Measurements from ENCODE around the gene GRM7.

The GRM7 gene

GRCh38 chr3:6985848-6986247, 124.9 kb downstream of the GRM7 start:
- FAIRE-seq: no peak

DNA sequence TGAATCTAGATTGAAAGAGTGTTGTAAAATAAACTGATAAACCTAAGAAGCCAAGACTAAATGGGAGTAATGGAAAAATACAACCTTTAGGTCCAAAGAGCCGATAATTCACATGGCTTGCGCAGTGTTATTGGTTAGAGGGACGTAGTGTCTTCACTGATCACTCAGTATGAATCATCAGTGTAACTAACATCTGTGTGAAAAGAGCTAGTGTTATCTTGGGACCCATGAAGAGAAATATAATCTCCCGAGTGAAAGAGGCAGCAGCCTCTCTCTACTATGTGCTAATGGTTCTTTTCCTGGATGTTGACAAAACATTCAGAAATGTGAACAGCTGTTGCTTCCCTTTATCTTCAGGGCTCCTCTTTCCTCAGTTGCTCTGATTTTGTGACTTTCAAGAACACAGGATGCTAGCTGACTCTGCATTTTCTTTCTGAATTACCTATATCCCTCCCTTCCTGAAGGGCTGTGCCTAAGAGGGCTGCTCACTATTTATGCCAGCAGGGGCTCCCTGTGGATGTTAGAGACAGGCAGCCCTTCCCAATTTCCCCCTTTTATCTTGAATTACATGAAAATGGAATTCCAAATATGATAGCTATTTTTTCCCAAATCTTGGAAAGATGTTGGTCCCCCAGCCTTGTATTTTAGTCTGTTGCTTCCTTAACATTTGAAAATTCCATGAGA, 128.8 kb downstream of the GRM7 start:
- no peak for FAIRE-seq

DNA sequence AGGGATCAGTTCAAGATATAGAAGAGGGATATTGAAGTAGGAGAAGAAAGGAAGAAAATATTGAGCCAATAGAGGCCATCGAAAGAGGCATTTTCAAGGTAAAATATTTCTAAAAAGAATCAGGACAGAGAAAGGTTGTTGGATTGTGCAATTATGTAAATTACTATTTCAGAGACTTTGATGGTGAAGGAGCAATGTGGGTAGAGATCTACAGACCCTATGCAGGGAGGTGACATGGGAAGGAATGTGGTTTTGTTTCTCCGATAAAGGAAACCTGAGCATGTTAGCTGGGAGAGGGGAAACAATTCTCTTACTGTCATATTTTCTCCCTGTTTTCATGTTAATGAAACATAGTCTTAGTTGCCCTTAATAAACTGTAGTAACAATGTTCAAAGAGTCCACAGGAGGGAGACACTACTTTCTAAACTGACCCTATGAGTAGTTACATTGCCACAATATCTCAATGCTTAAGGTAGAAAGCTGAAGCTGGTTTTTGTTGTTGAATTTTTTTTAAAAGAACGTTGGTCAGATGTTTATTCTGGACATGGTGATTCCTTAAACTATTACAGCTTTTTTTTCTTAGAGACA, 133.3 kb downstream of the GRM7 start:
- FAIRE-seq: no peak

GRCh38 chr3:7000501-7000900, 139.6 kb downstream of the GRM7 start:
- FAIRE-seq: no peak

GRCh38 chr3:7001370-7001769, 140.5 kb downstream of the GRM7 start:
- no peak for FAIRE-seq

DNA sequence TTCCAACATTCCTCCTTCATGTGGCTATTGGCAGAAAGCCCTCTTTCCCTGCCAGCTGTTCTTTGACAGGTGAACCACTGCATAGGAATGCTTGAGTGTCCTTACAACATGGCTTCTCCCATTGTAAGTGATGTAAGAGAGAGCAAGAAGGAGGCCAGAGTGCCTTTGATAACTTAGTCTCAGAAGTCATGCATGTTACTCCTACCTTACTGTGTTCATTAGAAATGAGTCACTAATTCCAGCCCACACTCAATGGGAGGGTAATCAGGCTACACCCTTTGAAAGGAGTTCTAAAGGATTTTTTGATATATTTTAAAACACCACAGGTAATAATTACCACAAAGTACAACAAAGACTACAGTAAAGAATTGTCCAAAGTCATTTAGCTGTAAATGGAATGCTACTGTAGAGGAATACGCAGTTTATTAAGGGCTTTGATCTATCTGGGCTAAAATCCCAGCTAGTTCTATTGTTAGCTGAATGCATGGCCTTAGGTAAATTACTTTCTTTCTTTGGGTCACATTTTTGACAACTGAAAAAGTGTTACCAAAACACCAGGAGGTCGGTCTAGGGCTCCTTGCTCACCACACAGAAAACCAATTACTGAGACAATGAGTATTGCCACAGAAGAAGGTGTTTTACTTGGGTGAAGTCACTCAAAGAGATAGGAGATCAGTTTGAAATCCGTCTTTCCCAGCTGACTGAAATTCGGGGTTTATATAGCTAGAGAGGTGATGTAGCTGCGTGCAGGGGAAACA, 154.9 kb downstream of the GRM7 start:
- no peak for FAIRE-seq

DNA sequence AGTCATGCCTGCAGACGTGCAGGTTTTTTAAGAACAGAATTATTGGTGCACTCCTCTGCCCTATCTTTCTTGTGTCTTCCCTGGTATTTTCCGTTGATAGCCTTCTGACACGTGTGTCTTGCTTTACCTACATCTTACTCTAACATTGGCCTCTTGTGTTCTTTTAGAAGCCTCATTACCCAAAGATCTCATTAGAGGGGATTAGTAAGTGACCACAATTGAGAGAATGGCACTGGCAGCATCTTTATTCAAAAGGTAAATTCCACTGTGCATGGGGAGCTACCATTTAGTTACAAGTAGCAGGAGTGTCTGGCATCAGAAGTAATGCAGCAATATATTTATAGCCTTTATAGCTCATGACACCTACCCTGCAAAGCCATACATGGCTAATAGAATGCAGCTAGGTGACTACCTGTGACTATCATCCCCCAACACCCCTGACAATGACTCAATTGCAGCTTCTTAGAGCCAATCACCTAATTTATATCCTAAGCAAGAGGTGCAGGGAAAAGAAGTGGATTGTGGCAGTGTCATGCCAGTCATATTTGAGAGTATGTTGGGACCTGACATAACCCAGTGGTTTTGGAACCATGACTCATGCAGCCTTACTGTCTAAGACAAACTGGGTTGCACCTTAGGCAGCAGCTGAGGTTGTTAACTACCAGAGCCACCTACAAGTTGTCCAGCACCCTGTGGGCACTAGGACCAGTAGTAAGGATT, 164.8 kb downstream of the GRM7 start:
- no peak for FAIRE-seq

DNA sequence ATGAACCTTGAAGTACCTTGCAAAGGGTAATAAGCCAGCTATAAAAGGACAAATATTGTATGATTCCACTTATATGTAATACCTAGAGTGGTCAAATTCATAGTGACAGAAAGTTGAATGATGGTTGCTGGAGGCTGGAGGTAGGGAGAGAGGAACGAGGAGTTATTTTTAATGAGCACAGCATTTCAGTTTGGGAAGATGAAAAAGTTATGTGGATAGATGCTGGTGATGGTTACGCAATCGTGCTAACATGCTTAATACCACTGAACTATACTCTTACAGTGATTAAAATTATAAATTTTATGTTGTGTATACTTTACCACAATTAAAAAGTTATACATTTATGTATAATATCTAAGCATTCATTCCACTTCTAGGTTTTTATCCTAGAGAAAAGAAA, 168.6 kb downstream of the GRM7 start:
- FAIRE-seq: no peak

DNA sequence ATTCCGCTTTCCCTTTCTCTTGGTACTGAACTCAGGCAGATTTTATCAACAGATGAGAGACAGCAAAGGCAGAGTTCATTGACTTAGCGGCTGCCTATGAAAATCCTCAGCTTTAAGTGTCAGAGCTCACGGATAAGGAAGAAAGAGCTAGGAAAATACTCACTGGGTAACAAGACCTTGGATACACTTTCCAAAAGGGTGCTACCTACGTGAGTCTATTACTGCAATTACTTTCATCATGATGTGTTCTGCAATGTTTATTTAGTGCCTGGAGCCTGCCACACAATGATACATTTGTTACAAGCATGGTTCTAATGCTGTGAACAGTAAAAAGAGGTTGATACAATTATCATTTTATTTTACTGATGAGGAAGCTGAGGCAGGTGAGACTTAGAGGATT, 177.5 kb downstream of the GRM7 start:
- FAIRE-seq: no peak

GRCh38 chr3:7062714-7063113, 201.8 kb downstream of the GRM7 start:
- FAIRE-seq: no peak

- no peak for FAIRE-seq
Observed at GRCh38 chr3:7070461-7070860, 209.5 kb downstream of the GRM7 start.

DNA sequence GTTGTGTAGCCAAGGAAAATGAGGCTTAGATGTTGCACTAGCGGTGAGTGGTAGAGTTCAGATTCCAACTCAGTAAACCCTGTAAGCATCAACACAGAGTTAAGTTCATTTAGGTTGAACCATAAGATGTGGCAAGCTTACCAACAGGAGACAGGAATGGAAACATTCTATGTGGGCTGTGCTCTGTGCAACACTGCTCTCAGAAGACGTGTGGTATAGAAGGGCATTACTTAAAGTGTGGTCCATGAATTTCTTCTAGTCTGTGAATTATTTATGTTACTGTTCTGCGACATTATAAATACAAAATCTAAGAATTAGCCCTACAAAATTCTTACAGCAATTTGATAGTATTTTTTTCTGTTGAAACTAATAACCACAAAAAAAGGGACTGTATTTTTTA, 213.3 kb downstream of the GRM7 start:
- no peak for FAIRE-seq

- FAIRE-seq: no peak
Observed at GRCh38 chr3:7075117-7075516, 214.2 kb downstream of the GRM7 start.

DNA sequence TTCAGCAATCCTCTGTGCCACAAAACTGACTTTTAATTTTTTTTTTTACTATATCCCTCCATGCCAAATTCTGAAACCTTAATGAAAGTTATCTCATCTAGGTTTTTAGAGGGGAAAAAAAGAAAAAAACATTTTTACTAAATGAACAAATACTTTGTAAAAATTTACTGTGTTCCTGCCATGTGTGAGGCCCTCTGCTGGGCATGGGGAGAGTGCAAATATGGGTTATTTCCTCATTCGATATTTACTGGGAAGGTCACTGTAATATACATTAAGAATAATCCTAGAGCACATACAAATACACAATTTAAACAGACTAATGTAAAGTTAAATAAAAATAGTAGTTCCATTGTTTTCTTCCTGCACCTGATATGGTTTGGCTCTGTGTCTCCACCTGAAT, 215.0 kb downstream of the GRM7 start:
- no peak for FAIRE-seq

DNA sequence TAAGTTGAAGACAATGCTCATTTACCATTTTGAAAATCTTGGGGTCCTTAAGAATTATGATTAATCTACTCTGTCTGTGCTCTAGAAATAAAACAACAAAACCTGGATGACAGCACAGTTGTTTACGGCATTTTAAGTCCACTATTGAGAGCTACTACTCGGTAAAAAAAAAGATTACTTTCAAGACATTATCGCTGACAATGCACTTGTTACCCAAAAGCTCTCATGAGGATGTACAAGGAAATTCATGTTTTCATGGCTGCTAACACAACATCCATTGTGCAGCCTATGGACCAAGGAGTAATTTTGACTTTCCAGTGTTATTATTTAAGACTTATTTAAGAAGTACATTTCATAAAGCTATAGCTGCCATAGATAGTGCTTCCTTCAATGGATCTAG, 221.3 kb downstream of the GRM7 start:
- FAIRE-seq: no peak

DNA sequence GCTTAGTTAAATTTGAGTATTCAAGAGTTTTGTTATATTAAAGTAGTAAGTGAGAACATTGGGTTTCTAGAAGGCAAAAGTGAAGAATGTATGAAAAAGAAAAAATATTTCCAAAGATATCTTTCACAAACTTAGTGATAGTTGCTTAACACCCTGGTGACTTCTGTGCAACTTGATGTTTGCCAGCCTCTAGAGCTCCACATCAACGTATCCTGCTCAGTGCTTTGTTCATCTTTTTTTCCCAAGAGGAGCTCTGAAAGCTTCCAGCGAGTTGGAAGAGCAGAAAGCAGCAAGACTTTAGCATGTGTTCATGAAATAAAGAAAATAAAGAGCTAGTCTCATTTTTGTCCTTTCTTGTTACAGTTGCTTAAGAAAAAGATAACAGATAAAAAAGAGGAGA, 225.5 kb downstream of the GRM7 start:
- no peak for FAIRE-seq

DNA sequence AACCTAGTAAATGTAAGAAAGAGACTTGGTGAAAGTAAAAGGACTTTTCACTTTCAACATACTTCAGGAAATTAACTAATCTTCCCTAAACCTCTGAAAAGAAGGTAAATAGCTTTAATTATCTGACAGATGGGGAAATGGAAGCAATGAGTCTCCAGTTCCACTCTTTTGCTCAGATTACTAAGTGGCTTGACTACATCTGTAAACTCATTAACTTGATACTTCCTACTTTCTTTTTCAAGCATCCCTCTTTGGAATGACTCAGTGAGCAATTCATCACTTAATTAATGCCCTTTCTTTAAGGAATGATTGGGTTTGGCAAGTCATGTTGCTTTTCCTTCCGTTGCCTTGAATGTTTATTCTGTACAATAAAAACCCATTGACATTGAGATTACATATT, 234.2 kb downstream of the GRM7 start:
- no peak for FAIRE-seq

GRCh38 chr3:7100136-7100535, 239.2 kb downstream of the GRM7 start:
- no peak for FAIRE-seq

GRCh38 chr3:7106635-7107034, 245.7 kb downstream of the GRM7 start:
- no peak for FAIRE-seq

DNA sequence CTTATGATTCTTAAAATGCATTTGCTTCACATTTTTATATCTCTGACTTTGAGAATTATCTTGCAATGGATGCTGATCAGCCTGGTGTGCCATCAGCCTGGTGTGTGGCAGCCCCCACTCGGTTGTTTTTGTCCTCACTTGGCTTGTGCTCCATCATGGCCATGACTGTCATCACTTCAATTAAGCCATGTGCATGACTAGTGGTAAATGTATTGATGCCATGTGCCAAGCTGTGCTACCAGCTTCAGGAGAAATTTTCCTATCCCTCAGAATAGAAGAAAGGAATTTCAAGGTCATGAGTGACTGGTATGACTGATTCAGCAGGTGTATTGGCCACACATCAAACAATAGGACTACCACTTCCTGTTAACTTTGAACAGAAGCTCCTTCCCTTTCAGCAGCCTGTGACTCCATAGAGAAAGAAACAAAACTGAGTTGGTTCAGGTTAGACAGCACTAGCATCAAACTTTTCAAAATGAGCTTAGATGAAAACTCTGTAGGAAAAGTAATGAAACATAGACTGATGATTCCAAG, 251.7 kb downstream of the GRM7 start:
- no peak for FAIRE-seq

GRCh38 chr3:7144697-7145308, 283.9 kb downstream of the GRM7 start:
- no peak for FAIRE-seq

DNA sequence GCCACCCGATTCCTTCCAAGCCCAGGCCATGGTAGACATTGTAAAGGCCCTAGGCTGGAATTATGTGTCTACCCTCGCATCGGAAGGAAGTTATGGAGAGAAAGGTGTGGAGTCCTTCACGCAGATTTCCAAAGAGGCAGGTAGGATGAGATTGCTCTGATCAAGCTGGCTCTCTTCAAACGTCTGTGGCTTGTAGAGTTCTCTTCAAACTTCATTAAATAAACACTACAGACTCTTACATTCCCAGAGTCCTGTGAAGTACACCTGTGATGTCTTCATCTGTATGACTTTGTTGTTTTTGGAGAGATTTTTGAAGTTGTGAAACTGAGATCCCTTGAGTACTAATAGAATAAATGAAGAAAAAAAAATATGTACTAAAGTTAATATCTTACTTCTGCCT, 285.6 kb downstream of the GRM7 start:
- FAIRE-seq: no peak

DNA sequence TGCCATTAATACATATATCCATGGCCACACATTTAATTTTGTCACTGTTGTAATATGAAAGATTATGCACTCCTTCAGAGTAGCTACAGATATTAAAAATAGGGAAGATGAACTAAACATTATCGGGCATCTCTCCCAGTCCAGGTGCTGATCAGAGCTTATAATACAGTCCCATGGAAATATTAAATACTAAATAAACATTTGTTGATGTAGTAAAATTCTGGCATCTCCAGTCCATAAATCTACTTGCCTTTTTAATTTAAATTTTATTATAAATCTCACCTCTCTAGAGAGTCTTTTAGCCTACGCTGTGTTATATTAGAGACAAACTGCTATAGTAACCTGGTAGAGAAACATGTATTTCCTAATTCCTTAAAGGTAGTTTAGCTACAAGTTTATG, 297.6 kb downstream of the GRM7 start:
- no peak for FAIRE-seq

Data from islet of Langerhans (tissue), 1 donor.